ENCODE measurements around the gene LIN7A. TPM values are rescaled to one million over a fixed set of nuclear protein-coding genes. Genes with fewer than 3 reads are reported as not detected.

Gene LIN7A
- total and polyA plus RNA-seq, 8 donors = 0.12 to 1.5 (median 0.64) TPM

- intact Hi-C loops (cut with DNase I) = no loop called here
- Histone ChIP-seq H3K9me3 (no peaks in the 10 kb centered on the region), H3K27me3 (no peaks in the 10 kb centered on the region), H3K4me3 (no peak overlapping the region), H3K27ac (no peak overlapping the region), H3K36me3 (no peaks in the 10 kb centered on the region), H3K4me1 (no peaks in the 10 kb centered on the region)
- FAIRE-seq (no peak), DNase-seq (no peak), ATAC-seq (no peak)
- TF ChIP-seq, protein P1, sequence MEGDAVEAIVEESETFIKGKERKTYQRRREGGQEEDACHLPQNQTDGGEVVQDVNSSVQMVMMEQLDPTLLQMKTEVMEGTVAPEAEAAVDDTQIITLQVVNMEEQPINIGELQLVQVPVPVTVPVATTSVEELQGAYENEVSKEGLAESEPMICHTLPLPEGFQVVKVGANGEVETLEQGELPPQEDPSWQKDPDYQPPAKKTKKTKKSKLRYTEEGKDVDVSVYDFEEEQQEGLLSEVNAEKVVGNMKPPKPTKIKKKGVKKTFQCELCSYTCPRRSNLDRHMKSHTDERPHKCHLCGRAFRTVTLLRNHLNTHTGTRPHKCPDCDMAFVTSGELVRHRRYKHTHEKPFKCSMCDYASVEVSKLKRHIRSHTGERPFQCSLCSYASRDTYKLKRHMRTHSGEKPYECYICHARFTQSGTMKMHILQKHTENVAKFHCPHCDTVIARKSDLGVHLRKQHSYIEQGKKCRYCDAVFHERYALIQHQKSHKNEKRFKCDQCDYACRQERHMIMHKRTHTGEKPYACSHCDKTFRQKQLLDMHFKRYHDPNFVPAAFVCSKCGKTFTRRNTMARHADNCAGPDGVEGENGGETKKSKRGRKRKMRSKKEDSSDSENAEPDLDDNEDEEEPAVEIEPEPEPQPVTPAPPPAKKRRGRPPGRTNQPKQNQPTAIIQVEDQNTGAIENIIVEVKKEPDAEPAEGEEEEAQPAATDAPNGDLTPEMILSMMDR (IDR thresholded peaks at IDR 0.05) = no peak
- 46 to 76% methylated on average over 2 of the region's 2 CpGs for WGBS, 2 donors
Observed at GRCh38 chr12:80846952-80847351, 90.8 kb downstream of the LIN7A start.

DNA sequence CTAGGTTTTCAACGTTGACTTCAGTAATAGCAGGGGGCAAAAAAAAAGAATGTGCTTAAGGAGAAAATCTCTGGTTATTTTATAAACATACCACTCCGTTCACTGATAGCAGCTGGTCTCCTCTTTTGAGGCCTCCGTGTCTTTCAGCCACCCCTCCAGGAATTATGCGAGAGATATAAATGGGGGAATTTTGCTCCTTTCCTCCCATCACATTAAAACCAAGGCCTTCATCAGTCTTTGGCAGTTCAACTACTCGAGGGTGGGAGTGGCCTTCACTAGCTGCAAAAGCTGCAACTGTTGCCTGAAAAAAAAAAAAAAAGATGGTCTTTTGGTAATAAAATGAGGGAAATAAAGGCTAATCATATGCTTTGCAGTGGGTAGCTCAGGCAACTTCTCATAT lies 92.1 kb downstream of the LIN7A start:
- intact Hi-C loops (cut with DNase I) = no loop called here
- no peaks in the 10 kb centered on the region for H3K9me3 ChIP-seq
- no peaks in the 10 kb centered on the region for H3K27me3 ChIP-seq
- no peak for ATAC-seq
- no peak for DNase-seq
- H3K36me3 ChIP-seq = no peaks in the 10 kb centered on the region
- FAIRE-seq = no peak
- H3K4me3 ChIP-seq = no peak overlapping the region
- 63 to 73% methylated on average over 5 of the region's 5 CpGs for WGBS, 2 donors
- no peak overlapping the region for H3K27ac ChIP-seq
- TF ChIP-seq, protein P1 (IDR thresholded peaks at IDR 0.05) = no peak
- no peaks in the 10 kb centered on the region for H3K4me1 ChIP-seq

- intact Hi-C loops (cut with DNase I) = no loop called here
- TF ChIP-seq, protein P1 (IDR thresholded peaks at IDR 0.05) = no peak
- 51 to 67% methylated on average over 1 of the region's 1 CpG for WGBS, 2 donors
- no peaks in the 10 kb centered on the region for H3K4me1 ChIP-seq
- no peaks in the 10 kb centered on the region for H3K36me3 ChIP-seq
- DNase-seq = no peak
- no peaks in the 10 kb centered on the region for H3K9me3 ChIP-seq
- FAIRE-seq = no peak
- no peak overlapping the region for H3K4me3 ChIP-seq
- no peak for ATAC-seq
- H3K27ac ChIP-seq = no peak overlapping the region
- no peaks in the 10 kb centered on the region for H3K27me3 ChIP-seq
Observed at GRCh38 chr12:80843969-80844368, 93.8 kb downstream of the LIN7A start.

DNA sequence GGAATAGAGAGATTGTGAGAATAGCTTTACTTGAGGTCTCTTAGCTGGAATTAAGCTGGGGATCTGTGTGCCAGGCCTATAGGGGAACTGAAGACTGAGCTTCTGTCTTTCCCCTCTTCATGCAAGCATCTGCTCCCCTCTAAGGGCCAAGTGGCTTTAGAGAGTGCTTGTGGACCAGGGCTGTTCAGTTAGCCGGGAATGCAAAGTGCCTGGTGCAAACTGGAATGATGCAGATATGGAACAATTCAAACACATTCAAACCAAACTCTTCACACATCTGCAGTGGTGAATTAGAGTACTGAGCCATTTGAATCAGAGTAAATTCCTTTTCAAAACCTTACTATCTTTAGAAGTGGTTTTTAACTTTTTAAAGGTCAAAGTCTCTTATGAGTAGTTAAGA lies 99.0 kb downstream of the LIN7A start:
- Histone ChIP-seq H3K27me3 (no peaks in the 10 kb centered on the region), H3K4me3 (no peak overlapping the region), H3K4me1 (no peaks in the 10 kb centered on the region), H3K9me3 (no peaks in the 10 kb centered on the region), H3K27ac (no peak overlapping the region), H3K36me3 (no peaks in the 10 kb centered on the region)
- ATAC-seq (peak in 1 of 4 donors; percentile 12), FAIRE-seq (no peak), DNase-seq (no peak)
- TF ChIP-seq, protein P1 (IDR thresholded peaks at IDR 0.05) = no peak
- WGBS, 2 donors = 46 to 76% methylated on average over 1 of the region's 1 CpG
- intact Hi-C loops (cut with DNase I) = no loop called here

GRCh38 chr12:80838024-80838658 lies 99.6 kb downstream of the LIN7A start:
- H3K27ac ChIP-seq = no peak overlapping the region
- no peak for DNase-seq
- no peaks in the 10 kb centered on the region for H3K36me3 ChIP-seq
- ATAC-seq = peak in 3 of 4 donors; percentile 11 to 64 (median 57)
- FAIRE-seq = no peak
- no peaks in the 10 kb centered on the region for H3K27me3 ChIP-seq
- no peaks in the 10 kb centered on the region for H3K9me3 ChIP-seq
- intact Hi-C loops (cut with DNase I) = no loop called here
- 13 to 18% methylated on average over 4 of the region's 4 CpGs for WGBS, 2 donors
- H3K4me1 ChIP-seq = no peaks in the 10 kb centered on the region
- TF ChIP-seq, protein P1 (IDR thresholded peaks at IDR 0.05) = no peak
- H3K4me3 ChIP-seq = no peak overlapping the region
